HEK293T (cell line): ENCODE data around the gene TMPRSS11D.

Source experiments
- CTCF ChIA-PET: fragments of 350-600 bp; formaldehyde crosslinking; extraction: SDS; loops from one replicate; lab custom pipeline; 2021; ENCODE audit warnings: antibody characterized with exemption, inconsistent platforms; lab: Yijun Ruan, JAX
- POLR2A ChIA-PET: fragments of 350-600 bp; formaldehyde crosslinking; extraction: SDS; loops from one replicate; lab custom pipeline; 2020; ENCODE audit warnings: antibody characterized with exemption, inconsistent platforms; lab: Yijun Ruan, JAX
- DNase-seq: peaks from one replicate; pipeline ENCODE4 v3.0.0; 2012; ENCODE audit warnings: mixed read lengths; ENCODE audit errors: extremely low spot score
- ARNT ChIP-seq: fragments of 450-650 bp; IDR thresholded peaks from 2 replicates; pipeline ENCODE4 v1.6.1; 2017; ENCODE audit warnings: mild to moderate bottlenecking
- BHLHE40 ChIP-seq: fragments of 450-650 bp; IDR thresholded peaks from 2 replicates; pipeline ENCODE4 v1.6.1; 2016; ENCODE audit warnings: mild to moderate bottlenecking, moderate library complexity, borderline replicate concordance
- CTBP1 ChIP-seq: fragments of 450-650 bp; IDR thresholded peaks from 2 replicates; pipeline ENCODE4 v1.6.1; 2016; ENCODE audit warnings: borderline replicate concordance
- ELF4 ChIP-seq: fragments of 450-650 bp; IDR thresholded peaks from 2 replicates; pipeline ENCODE4 v1.6.1; 2017; ENCODE audit warnings: antibody characterized with exemption
- FOXA1 ChIP-seq: fragments of 450-650 bp; IDR thresholded peaks from 2 replicates; pipeline ENCODE4 v1.6.1; 2016; ENCODE audit warnings: mild to moderate bottlenecking
- FOXK2 ChIP-seq: fragments of 450-650 bp; IDR thresholded peaks from 2 replicates; pipeline ENCODE4 v1.6.1; 2016; ENCODE audit warnings: mild to moderate bottlenecking
- FOXM1 ChIP-seq: fragments of 450-650 bp; IDR thresholded peaks from 2 replicates; pipeline ENCODE4 v1.6.1; 2017; ENCODE audit warnings: mild to moderate bottlenecking, borderline replicate concordance
- HDGF ChIP-seq: fragments of 450-650 bp; IDR thresholded peaks from 2 replicates; pipeline ENCODE4 v1.6.1; 2017; ENCODE audit warnings: antibody characterized with exemption, borderline replicate concordance
- L3MBTL2 ChIP-seq: fragments of 450-650 bp; conservative IDR thresholded peaks from 2 replicates; pipeline ENCODE4 v1.6.1; 2016; ENCODE audit warnings: mild to moderate bottlenecking
- LEF1 ChIP-seq: fragments of 450-650 bp; IDR thresholded peaks from 2 replicates; pipeline ENCODE4 v1.6.1; 2017; ENCODE audit warnings: mild to moderate bottlenecking, borderline replicate concordance
- NFRKB ChIP-seq: fragments of 450-650 bp; IDR thresholded peaks from 2 replicates; pipeline ENCODE4 v1.6.1; 2016; ENCODE audit warnings: mild to moderate bottlenecking, moderate library complexity
- SP1 ChIP-seq: fragments of 450-650 bp; IDR thresholded peaks from 2 replicates; pipeline ENCODE4 v1.6.1; 2017
- SUZ12 ChIP-seq: fragments of 450-650 bp; IDR thresholded peaks from 2 replicates; pipeline ENCODE4 v1.6.1; 2016; ENCODE audit warnings: mild to moderate bottlenecking
- TARDBP ChIP-seq: fragments of 450-650 bp; IDR thresholded peaks from 2 replicates; pipeline ENCODE4 v1.6.1; 2016
- ZNF384 ChIP-seq: fragments of 450-650 bp; IDR thresholded peaks from 2 replicates; pipeline ENCODE4 v1.6.1; 2016
- TF ChIP-seq, protein P1 (sequence below): fragments of 450-650 bp; IDR thresholded peaks from 2 replicates; pipeline ENCODE4 v1.6.1; 2016

TMPRSS11D gene

DNA sequence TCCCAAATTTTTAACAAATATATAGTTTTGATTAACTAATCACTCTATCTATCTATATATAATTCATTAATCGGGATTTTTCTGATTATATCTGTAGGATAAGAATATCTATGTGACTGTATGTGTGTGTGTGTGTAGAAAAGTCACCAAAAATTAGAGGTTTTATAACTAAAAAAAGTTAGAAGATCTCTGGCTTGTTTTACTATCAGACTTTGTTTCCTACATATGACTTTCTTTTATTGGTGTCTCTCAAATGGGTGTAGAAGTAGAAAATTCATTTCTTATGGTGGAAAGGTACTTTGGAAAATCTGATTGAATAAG, 26.7 kb upstream of the TMPRSS11D start:
- DNase-seq = no peak
- ChIA-PET CTCF (interaction anchor here (1.3 kb wide), 1 partner anchor 137 kb away, joined by 4 read pairs; no protein-coding TSS in a partner anchor), POLR2A (no interaction called here)
- TF ChIP-seq LEF1 (no peak), L3MBTL2 (no peak), FOXM1 (no peak), ARNT (no peak), FOXA1 (no peak), SP1 (no peak), HDGF (no peak), NFRKB (no peak), ELF4 (no peak)
- TF ChIP-seq, protein P1, sequence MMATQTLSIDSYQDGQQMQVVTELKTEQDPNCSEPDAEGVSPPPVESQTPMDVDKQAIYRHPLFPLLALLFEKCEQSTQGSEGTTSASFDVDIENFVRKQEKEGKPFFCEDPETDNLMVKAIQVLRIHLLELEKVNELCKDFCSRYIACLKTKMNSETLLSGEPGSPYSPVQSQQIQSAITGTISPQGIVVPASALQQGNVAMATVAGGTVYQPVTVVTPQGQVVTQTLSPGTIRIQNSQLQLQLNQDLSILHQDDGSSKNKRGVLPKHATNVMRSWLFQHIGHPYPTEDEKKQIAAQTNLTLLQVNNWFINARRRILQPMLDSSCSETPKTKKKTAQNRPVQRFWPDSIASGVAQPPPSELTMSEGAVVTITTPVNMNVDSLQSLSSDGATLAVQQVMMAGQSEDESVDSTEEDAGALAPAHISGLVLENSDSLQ = no peak

DNA sequence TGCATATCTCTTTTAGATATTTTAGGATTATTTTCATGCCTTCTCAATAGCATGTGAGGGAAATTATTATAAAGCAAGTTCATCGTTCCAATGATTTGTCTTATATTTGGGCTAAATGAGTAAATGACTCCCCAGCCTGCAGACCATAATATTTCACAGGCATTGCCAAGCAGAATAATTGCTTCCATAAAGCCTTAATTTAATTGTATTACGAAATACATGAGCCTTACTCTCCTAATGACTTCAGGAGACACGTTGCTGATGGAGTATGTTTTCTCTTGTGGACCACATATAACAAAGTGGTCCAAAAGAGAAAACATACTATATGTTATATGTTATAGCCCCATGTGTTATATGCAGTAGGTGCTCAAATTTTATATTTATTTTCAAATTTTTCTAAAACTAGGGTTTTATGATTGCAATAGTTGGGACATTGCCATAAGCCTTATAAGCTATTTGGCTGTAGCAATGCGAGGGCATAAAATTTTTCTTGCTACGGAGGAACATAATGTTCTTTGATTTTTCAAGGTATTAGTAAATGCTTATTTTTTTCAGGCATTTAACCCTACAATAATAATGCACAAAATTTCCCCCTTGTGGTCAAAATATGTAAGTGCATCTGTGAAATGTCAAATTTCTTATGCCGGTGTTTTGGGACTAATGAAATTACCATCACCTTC, 26.2 kb upstream of the TMPRSS11D start:
- DNase-seq = no peak

DNA sequence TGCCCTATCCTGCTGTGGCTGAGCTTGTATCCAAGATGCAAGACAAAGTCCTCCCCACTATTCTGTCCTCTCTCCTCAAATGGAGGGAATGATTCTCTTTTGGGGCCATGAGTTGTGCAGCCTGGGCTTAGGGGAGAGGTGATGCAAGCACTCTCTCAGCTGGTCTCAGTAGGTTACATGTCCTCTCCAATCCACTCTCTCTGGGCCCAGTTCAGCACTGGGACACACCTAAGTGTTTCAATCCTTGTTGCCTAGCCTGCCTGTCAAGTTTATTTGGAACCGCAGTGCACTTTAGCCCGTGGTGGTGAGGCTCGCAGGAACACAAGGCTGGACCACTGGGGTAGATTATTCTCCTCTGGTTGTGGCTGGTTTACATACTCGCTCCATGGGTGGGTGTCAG, 23.8 kb upstream of the TMPRSS11D start:
- POLR2A ChIA-PET = no interaction called here
- TF ChIP-seq ZNF384 = no peak
- no peak for TF ChIP-seq TARDBP
- TF ChIP-seq SUZ12 = no peak
- TF ChIP-seq CTBP1 = no peak
- no peak for TF ChIP-seq ARNT
- no peak for TF ChIP-seq FOXM1
- TF ChIP-seq FOXA1 = no peak
- no peak for TF ChIP-seq ELF4
- TF ChIP-seq, protein P1 = no peak
- TF ChIP-seq L3MBTL2 = no peak
- no peak for TF ChIP-seq FOXK2
- TF ChIP-seq NFRKB = no peak
- CTCF ChIA-PET = no interaction called here
- no peak for DNase-seq

More for the DNA sequence above, 26.2 kb upstream of the TMPRSS11D start:
- ChIA-PET POLR2A (no interaction called here), CTCF (interaction anchor here (0.6 to 1.3 kb wide), 2 partner anchors 137 to 358 kb away, joined by 3 to 4 read pairs; no protein-coding TSS in a partner anchor)
- TF ChIP-seq NFRKB (no peak), FOXK2 (no peak), ZNF384 (no peak), ELF4 (no peak), TARDBP (no peak), FOXM1 (no peak), SP1 (no peak), BHLHE40 (no peak), ARNT (no peak)
- TF ChIP-seq, protein P1 = no peak

DNA sequence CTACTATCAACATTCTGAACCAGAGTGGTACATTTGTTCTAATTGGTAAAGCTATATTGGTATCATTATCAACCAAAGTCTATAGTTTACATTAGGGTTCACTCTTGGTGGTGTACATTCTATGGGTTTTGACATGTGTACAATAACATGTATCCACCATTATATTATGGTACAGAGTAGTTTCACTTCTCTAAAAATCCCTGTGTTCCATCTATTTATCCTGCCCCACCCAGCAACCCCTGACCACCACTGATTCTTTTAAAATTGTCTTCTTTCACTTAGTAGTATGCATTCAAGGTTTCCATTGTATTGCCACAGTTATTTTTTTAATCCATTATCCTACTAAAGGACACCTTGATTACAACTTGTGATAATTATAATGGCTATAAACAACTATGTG, 15.3 kb upstream of the TMPRSS11D start:
- ChIA-PET CTCF (no interaction called here), POLR2A (no interaction called here)
- TF ChIP-seq FOXK2 (no peak), ARNT (no peak), ELF4 (no peak), ZNF384 (no peak), TARDBP (no peak), L3MBTL2 (no peak), SP1 (no peak), LEF1 (no peak), BHLHE40 (no peak), HDGF (no peak), SUZ12 (no peak), FOXM1 (no peak), CTBP1 (no peak), FOXA1 (no peak)
- TF ChIP-seq, protein P1 = no peak
- DNase-seq = no peak

DNA sequence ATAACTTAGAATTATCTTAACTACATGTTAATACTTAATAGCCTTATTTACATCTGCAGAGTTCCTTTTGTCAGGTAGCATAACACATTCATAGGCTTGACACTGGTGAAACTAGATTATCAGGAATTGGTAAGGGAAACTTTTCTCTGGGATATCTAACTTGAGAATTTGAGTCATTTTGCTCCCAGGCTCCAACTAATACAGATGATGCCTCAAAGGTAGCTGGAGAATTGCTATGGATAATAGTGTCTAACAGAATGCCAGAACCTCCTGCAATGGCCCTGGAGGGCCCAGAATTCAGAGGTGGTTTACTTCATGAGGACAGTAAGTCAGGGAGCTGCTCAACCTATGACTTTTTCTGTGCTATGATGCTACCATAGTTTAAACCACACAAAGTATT, 13.9 kb upstream of the TMPRSS11D start:
- ChIA-PET POLR2A (no interaction called here), CTCF (no interaction called here)
- TF ChIP-seq FOXA1 = no peak
- no peak for TF ChIP-seq L3MBTL2
- TF ChIP-seq SP1 = no peak
- TF ChIP-seq LEF1 = no peak
- TF ChIP-seq, protein P1 = no peak
- TF ChIP-seq FOXK2 = no peak
- no peak for TF ChIP-seq SUZ12
- TF ChIP-seq CTBP1 = no peak
- no peak for TF ChIP-seq ELF4
- no peak for TF ChIP-seq ARNT
- TF ChIP-seq NFRKB = no peak
- TF ChIP-seq HDGF = no peak
- no peak for TF ChIP-seq BHLHE40
- no peak for TF ChIP-seq FOXM1
- TF ChIP-seq TARDBP = no peak
- TF ChIP-seq ZNF384 = no peak
- DNase-seq = no peak
